H9 (cell line): ENCODE measurements around the gene KDM3A. TPM values are rescaled to one million over a fixed set of nuclear protein-coding genes. Genes with fewer than 3 reads are reported as not detected.

ENCODE experiments used
- DNase-seq: peaks from one replicate; pipeline ENCODE4 v3.0.0-alpha.2; 2017
- H2AFZ ChIP-seq: one replicate; pipeline ENCODE4 v1.6.1; 2013; ENCODE audit warnings: mild to moderate bottlenecking, low read length, control low read depth, moderate library complexity
- H2AK5ac ChIP-seq: 2 replicates; pipeline ENCODE4 v1.6.1; 2013; ENCODE audit warnings: low read length, control low read depth, mixed read lengths; ENCODE audit not compliant: insufficient read length
- H2BK120ac ChIP-seq: one replicate; pipeline ENCODE4 v1.6.1; 2013; ENCODE audit warnings: low read depth, mild to moderate bottlenecking, low read length, control low read depth, inconsistent platforms; ENCODE audit not compliant: poor library complexity, severe bottlenecking
- H2BK12ac ChIP-seq: 2 replicates; pipeline ENCODE4 v1.6.1; 2013; ENCODE audit warnings: low read length, control low read depth, mixed read lengths, low read depth; ENCODE audit not compliant: insufficient read length
- H2BK15ac ChIP-seq: 2 replicates; pipeline ENCODE4 v1.6.1; 2013; ENCODE audit warnings: low read depth, low read length, control low read depth
- H2BK20ac ChIP-seq: one replicate; pipeline ENCODE4 v1.6.1; 2013; ENCODE audit warnings: low read depth, mild to moderate bottlenecking, low read length, control low read depth, inconsistent platforms; ENCODE audit not compliant: poor library complexity, severe bottlenecking
- H2BK5ac ChIP-seq: 2 replicates; pipeline ENCODE4 v1.6.1; 2013; ENCODE audit warnings: low read length, control low read depth, mixed read lengths; ENCODE audit not compliant: insufficient read length
- H3K14ac ChIP-seq: 2 replicates; pipeline ENCODE4 v1.6.1; 2013; ENCODE audit warnings: low read length, control low read depth; ENCODE audit not compliant: insufficient read depth
- H3K18ac ChIP-seq: 2 replicates; pipeline ENCODE4 v1.6.1; 2013; ENCODE audit warnings: low read depth, mild to moderate bottlenecking, mixed read lengths, low read length, control low read depth; ENCODE audit not compliant: insufficient read length
- H3K23ac ChIP-seq: 2 replicates; pipeline ENCODE4 v1.6.1; 2013; ENCODE audit warnings: low read length, control low read depth, mixed read lengths, low read depth; ENCODE audit not compliant: insufficient read length
- H3K23me2 ChIP-seq: 2 replicates; pipeline ENCODE4 v1.6.1; 2013; ENCODE audit warnings: low read depth, mild to moderate bottlenecking, mixed read lengths, low read length, control low read depth; ENCODE audit not compliant: insufficient read length, poor library complexity, severe bottlenecking
- H3K27ac ChIP-seq: 2 replicates; pipeline ENCODE4 v1.5.1; 2013; ENCODE audit warnings: low read length, control low read depth, mixed read lengths, low read depth; ENCODE audit not compliant: insufficient read length
- H3K27me3 ChIP-seq: 2 replicates; pipeline ENCODE4 v1.6.1; 2013; ENCODE audit warnings: low read length, control low read depth, inconsistent platforms; ENCODE audit not compliant: insufficient read depth
- H3K4ac ChIP-seq: 2 replicates; pipeline ENCODE4 v1.6.1; 2013; ENCODE audit warnings: low read depth, mild to moderate bottlenecking, control low read depth, inconsistent platforms, low read length, moderate library complexity
- H3K4me1 ChIP-seq: 2 replicates; pipeline ENCODE4 v1.6.1; 2013; ENCODE audit warnings: low read length, control low read depth, inconsistent platforms; ENCODE audit not compliant: insufficient read depth
- H3K4me2 ChIP-seq: 2 replicates; pipeline ENCODE4 v1.6.1; 2013; ENCODE audit warnings: low read length, control low read depth, mixed read lengths; ENCODE audit not compliant: insufficient read length, insufficient read depth
- H3K56ac ChIP-seq: 2 replicates; pipeline ENCODE4 v1.6.1; 2013; ENCODE audit warnings: low read depth, mild to moderate bottlenecking, mixed read lengths, low read length, control low read depth; ENCODE audit not compliant: insufficient read length
- H3K79me1 ChIP-seq: 2 replicates; pipeline ENCODE4 v1.6.1; 2013; ENCODE audit warnings: low read depth, mild to moderate bottlenecking, moderate library complexity, low read length, control low read depth, inconsistent platforms; ENCODE audit not compliant: insufficient read depth, poor library complexity, severe bottlenecking
- H3K79me2 ChIP-seq: 2 replicates; pipeline ENCODE4 v1.6.1; 2013; ENCODE audit warnings: low read length, control low read depth, inconsistent platforms; ENCODE audit not compliant: insufficient read depth
- H3K9ac ChIP-seq: 2 replicates; pipeline ENCODE4 v1.6.1; 2013; ENCODE audit warnings: low read length, control low read depth, mixed read lengths; ENCODE audit not compliant: insufficient read length; ENCODE audit errors: extremely low read depth
- H3K9me3 ChIP-seq: one replicate; pipeline ENCODE4 v1.6.1; 2013; ENCODE audit warnings: low read depth, low read length, inconsistent platforms; ENCODE audit not compliant: control insufficient read depth
- H3T11ph ChIP-seq: one replicate; pipeline ENCODE4 v1.6.1; 2013; ENCODE audit warnings: mild to moderate bottlenecking, low read length, control low read depth, inconsistent platforms
- H4K20me1 ChIP-seq: one replicate; pipeline ENCODE4 v1.6.1; 2013; ENCODE audit not compliant: control insufficient read depth, insufficient read length, insufficient read depth
- H4K5ac ChIP-seq: 2 replicates; pipeline ENCODE4 v1.6.1; 2013; ENCODE audit warnings: low read depth, mild to moderate bottlenecking, mixed read lengths, low read length, control low read depth; ENCODE audit not compliant: insufficient read length
- H4K8ac ChIP-seq: replicated peaks from 2 replicates; pipeline ENCODE4 v1.6.1; 2013; ENCODE audit warnings: low read length, control low read depth, mixed read lengths, low read depth; ENCODE audit not compliant: insufficient read length
- H4K91ac ChIP-seq: 2 replicates; pipeline ENCODE4 v1.6.1; 2013; ENCODE audit warnings: low read depth, mild to moderate bottlenecking, moderate library complexity, mixed read lengths, low read length, control low read depth; ENCODE audit not compliant: insufficient read length
- H3K27ac Mint-ChIP-seq, 3 experiments: 2 replicates in 2 of 3; 3 replicates in 1 of 3; pipeline ENCODE4 v1.8.0; 2020 to 2021; ENCODE audit warnings: mixed read lengths in 3 of 3, mild to moderate bottlenecking in 1 of 3, moderate library complexity in 1 of 3
- H3K27me3 Mint-ChIP-seq: 2 replicates; pipeline ENCODE4 v1.8.0; 2021; ENCODE audit warnings: low read depth, mild to moderate bottlenecking, moderate library complexity, mixed read lengths
- H3K36me3 Mint-ChIP-seq, 3 experiments: 2 replicates in 2 of 3; 3 replicates in 1 of 3; pipeline ENCODE4 v1.8.0; 2020 to 2021; ENCODE audit warnings: low read depth in 3 of 3, mixed read lengths in 3 of 3; ENCODE audit not compliant: insufficient read depth in 1 of 3
- H3K4me1 Mint-ChIP-seq, 2 experiments: 2 replicates each; pipeline ENCODE4 v1.8.0; 2020; ENCODE audit warnings: mixed read lengths in 2 of 2
- H3K4me3 Mint-ChIP-seq, 2 experiments: 2 replicates in 1 of 2; 3 replicates in 1 of 2; pipeline ENCODE4 v1.8.0; 2020 to 2021; ENCODE audit warnings: mild to moderate bottlenecking in 2 of 2, mixed read lengths in 2 of 2, moderate library complexity in 1 of 2
- H3K9me3 Mint-ChIP-seq, 2 experiments: 2 replicates in 1 of 2; 3 replicates in 1 of 2; pipeline ENCODE4 v1.8.0; 2020; ENCODE audit warnings: mild to moderate bottlenecking in 2 of 2, mixed read lengths in 2 of 2, moderate library complexity in 1 of 2
- WGBS: extraction: QIAGEN DNeasy Blood & Tissue Kit; methylation state at CpG from one replicate; pipeline ENCODE4 v1.1.7; 2013; ENCODE audit warnings: missing lambda C conversion rate, low lambda C conversion rate, mixed read lengths; ENCODE audit not compliant: insufficient read length; ENCODE audit errors: extremely low coverage; 5-methylcytosine and 5-hydroxymethylcytosine counted together
- total RNA-seq: library from RNA; stranded (reverse); gene quantifications from 2 replicates; pipeline ENCODE4 v1.2.1, GENCODE V29; 2021
- TF ChIP-seq, protein P1 (sequence below): fragments of 200-600 bp; sonication (generic); conservative IDR thresholded peaks from 3 replicates; pipeline ENCODE4 v1.8.0; 2021; ENCODE audit warnings: antibody characterized with exemption, mild to moderate bottlenecking

KDM3A gene
- total RNA-seq, 1 experiment from 2014 or later: 28.1 TPM

DNA sequence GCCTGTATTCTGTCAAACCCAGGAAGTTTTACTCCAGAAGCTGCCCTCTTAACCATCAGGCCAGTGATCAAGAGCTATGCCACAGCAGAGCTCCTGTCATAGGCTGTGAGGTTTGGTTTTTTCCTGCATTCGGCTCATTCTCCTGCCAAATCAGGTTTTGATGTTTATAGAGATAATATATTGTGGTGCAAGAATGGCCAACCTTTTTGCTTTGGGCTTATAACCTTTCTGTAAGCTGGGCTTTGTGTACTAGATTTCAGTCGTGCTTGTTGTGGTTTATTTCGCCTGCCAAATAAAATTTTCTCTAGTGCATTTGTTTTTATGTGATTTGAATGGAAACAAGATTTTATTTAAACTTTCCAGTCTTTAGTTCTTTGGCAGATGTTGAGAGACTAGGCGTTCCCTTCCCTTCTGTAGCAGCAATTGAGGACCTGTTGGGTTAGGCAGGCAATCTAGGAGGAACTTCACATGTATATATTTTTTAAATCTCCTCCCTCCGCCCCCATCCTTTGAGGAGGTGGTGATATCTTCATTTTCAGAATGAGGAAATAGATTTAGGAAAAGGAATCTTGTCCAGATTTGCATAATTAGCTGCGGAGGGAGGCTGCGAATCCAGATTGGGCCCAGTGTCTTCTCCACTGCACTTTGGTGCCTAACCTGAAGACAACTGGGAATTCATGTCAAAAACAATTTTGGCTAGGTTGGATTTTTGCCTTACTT is 2.6 kb downstream of the KDM3A start:
- Histone ChIP-seq H3K9me3 (peaks cover 7% of the 10 kb centered on the region), H3K23me2 (peaks cover 4% of the 10 kb centered on the region), H4K5ac (no peak overlapping the region), H3K27ac (no peak overlapping the region), H3K18ac (no peak overlapping the region), H3K27me3 (no peaks in the 10 kb centered on the region), H3K79me1 (peaks cover 6% of the 10 kb centered on the region), H3K14ac (no peak overlapping the region), H3K4ac (no peak overlapping the region), H2AK5ac (no peak overlapping the region), H2BK15ac (no peak overlapping the region), H4K91ac (no peak overlapping the region), H3K4me2 (no peak overlapping the region), H4K20me1 (peaks cover 2% of the 10 kb centered on the region), H3K56ac (no peak overlapping the region), H2AFZ (no peak overlapping the region), H4K8ac (no peak overlapping the region), H3K79me2 (peaks cover 2% of the 10 kb centered on the region; the same call in 1 of the 2 replicates), H2BK20ac (no peak overlapping the region), H3K9ac (no peak overlapping the region), H2BK5ac (no peak overlapping the region), H3K23ac (no peak overlapping the region), H2BK12ac (no peak overlapping the region), H2BK120ac (no peak overlapping the region), H3T11ph (no peak overlapping the region), H3K4me1 (no peaks in the 10 kb centered on the region)
- no peak overlapping the region; a peak in 1 of 5 replicates for H3K4me3 Mint-ChIP-seq
- H3K27ac Mint-ChIP-seq: no peak overlapping the region
- DNase-seq: no peak
- peaks cover 14% of the 10 kb centered on the region for H3K27me3 Mint-ChIP-seq
- no CpG with 5 or more reads among the region's 7 CpGs for WGBS
- TF ChIP-seq, protein P1, sequence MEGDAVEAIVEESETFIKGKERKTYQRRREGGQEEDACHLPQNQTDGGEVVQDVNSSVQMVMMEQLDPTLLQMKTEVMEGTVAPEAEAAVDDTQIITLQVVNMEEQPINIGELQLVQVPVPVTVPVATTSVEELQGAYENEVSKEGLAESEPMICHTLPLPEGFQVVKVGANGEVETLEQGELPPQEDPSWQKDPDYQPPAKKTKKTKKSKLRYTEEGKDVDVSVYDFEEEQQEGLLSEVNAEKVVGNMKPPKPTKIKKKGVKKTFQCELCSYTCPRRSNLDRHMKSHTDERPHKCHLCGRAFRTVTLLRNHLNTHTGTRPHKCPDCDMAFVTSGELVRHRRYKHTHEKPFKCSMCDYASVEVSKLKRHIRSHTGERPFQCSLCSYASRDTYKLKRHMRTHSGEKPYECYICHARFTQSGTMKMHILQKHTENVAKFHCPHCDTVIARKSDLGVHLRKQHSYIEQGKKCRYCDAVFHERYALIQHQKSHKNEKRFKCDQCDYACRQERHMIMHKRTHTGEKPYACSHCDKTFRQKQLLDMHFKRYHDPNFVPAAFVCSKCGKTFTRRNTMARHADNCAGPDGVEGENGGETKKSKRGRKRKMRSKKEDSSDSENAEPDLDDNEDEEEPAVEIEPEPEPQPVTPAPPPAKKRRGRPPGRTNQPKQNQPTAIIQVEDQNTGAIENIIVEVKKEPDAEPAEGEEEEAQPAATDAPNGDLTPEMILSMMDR: no peak
- peaks cover 27 to 28% of the 10 kb centered on the region in 2 experiments for H3K4me1 Mint-ChIP-seq
- H3K36me3 Mint-ChIP-seq: peaks cover 17 to 48% (median 21%) of the 10 kb centered on the region in 3 experiments
- peaks cover 21% of the 10 kb centered on the region in 2 experiments for H3K9me3 Mint-ChIP-seq
